Smooth muscle cell (in vitro differentiated cells): Measurements from ENCODE around the gene STAG1. TPM values are rescaled to one million over a fixed set of nuclear protein-coding genes. Genes with fewer than 3 reads are reported as not detected.

Experiments
- DNase-seq: peaks from one replicate; lab custom pipeline; 2025; ENCODE audit not compliant: unreplicated experiment; lab: John Stamatoyannopoulos, UW
- H2AFZ ChIP-seq: fragments of 200-600 bp; sonication (generic); 2 replicates; pipeline ENCODE4 v1.6.0; 2016; ENCODE audit warnings: antibody characterized with exemption, low read depth, mild to moderate bottlenecking
- H3F3A ChIP-seq: fragments of 200-600 bp; sonication (generic); 2 replicates; pipeline ENCODE4 v1.6.0; 2017; ENCODE audit warnings: antibody characterized with exemption, low read depth
- H3K27ac ChIP-seq: fragments of 200-600 bp; sonication (generic); 2 replicates; pipeline ENCODE4 v1.5.1; 2016; ENCODE audit warnings: low read depth, mild to moderate bottlenecking
- H3K27me3 ChIP-seq: fragments of 200-600 bp; sonication (generic); 2 replicates; pipeline ENCODE4 v1.6.1; 2016; ENCODE audit warnings: low read depth, mild to moderate bottlenecking
- H3K36me3 ChIP-seq: fragments of 200-600 bp; sonication (generic); 2 replicates; pipeline ENCODE4 v1.5.1; 2016; ENCODE audit warnings: low read depth
- H3K4me1 ChIP-seq: fragments of 200-600 bp; sonication (generic); 2 replicates; pipeline ENCODE4 v1.5.1; 2016; ENCODE audit warnings: low read depth
- H3K4me2 ChIP-seq: fragments of 200-600 bp; sonication (generic); 2 replicates; pipeline ENCODE4 v1.6.0; 2016; ENCODE audit warnings: mild to moderate bottlenecking
- H3K4me3 ChIP-seq: fragments of 200-600 bp; sonication (generic); 2 replicates; pipeline ENCODE4 v1.5.1; 2016; ENCODE audit warnings: mild to moderate bottlenecking
- H3K79me2 ChIP-seq: fragments of 200-600 bp; sonication (generic); 2 replicates; pipeline ENCODE4 v1.6.0; 2016; ENCODE audit warnings: low read depth, mild to moderate bottlenecking
- H3K9ac ChIP-seq: fragments of 200-600 bp; sonication (generic); 2 replicates; pipeline ENCODE4 v1.6.0; 2016; ENCODE audit warnings: low read depth
- H3K9me3 ChIP-seq: fragments of 200-600 bp; sonication (generic); replicated peaks from 2 replicates; pipeline ENCODE4 v1.5.1; 2016; ENCODE audit warnings: low read depth
- H4K20me1 ChIP-seq: fragments of 200-600 bp; sonication (generic); 2 replicates; pipeline ENCODE4 v1.6.0; 2016; ENCODE audit warnings: low read depth
- WGBS: methylation state at CpG from one replicate; pipeline ENCODE4 v1.1.7; 2016; ENCODE audit warnings: low lambda C conversion rate; 5-methylcytosine and 5-hydroxymethylcytosine counted together
- polyA plus RNA-seq: library from polyadenylated mRNA; unstranded; fragments of >200 nt; fragmentation: Nextera tagmentation; extraction: Ambion mirVana; gene quantifications from 2 replicates; pipeline ENCODE4 v1.2.1, GENCODE V29; 2016
- total RNA-seq: library from RNA; depleted of rRNA; stranded (reverse); fragments of >200 nt; gene quantifications from 2 replicates; pipeline ENCODE4 v1.2.3, GENCODE V29; 2014
- TF ChIP-seq, protein P1 (sequence below): fragments of 200-600 bp; sonication (generic); IDR thresholded peaks from 2 replicates; pipeline ENCODE4 v1.5.1; 2017; ENCODE audit warnings: borderline replicate concordance, mild to moderate bottlenecking, antibody characterized with exemption; ENCODE audit not compliant: insufficient read depth, poor library complexity, severe bottlenecking

The STAG1 gene
- total and polyA plus RNA-seq, 2 experiments from 2014 or later, result 14.6 to 29.5 TPM

- H3K9ac ChIP-seq, result no peak overlapping the region
- 83% methylated on average over 3 of the region's 3 CpGs for WGBS
- no peak overlapping the region for H3K4me3 ChIP-seq
- no peak for DNase-seq
- H3K79me2 ChIP-seq, result peaks cover 98% of the 10 kb centered on the region
- H3K36me3 ChIP-seq, result no peaks in the 10 kb centered on the region
- no peak overlapping the region for H2AFZ ChIP-seq
- no peaks in the 10 kb centered on the region for H3K9me3 ChIP-seq
- H3K27ac ChIP-seq, result no peak overlapping the region
- peaks cover 4% of the 10 kb centered on the region for H3K4me1 ChIP-seq
- no peaks in the 10 kb centered on the region for H3K27me3 ChIP-seq
- H3F3A ChIP-seq, result peaks cover under 1% of the 10 kb centered on the region
- H3K4me2 ChIP-seq, result no peak overlapping the region
- H4K20me1 ChIP-seq, result peaks cover 100% of the 10 kb centered on the region
- TF ChIP-seq, protein P1, sequence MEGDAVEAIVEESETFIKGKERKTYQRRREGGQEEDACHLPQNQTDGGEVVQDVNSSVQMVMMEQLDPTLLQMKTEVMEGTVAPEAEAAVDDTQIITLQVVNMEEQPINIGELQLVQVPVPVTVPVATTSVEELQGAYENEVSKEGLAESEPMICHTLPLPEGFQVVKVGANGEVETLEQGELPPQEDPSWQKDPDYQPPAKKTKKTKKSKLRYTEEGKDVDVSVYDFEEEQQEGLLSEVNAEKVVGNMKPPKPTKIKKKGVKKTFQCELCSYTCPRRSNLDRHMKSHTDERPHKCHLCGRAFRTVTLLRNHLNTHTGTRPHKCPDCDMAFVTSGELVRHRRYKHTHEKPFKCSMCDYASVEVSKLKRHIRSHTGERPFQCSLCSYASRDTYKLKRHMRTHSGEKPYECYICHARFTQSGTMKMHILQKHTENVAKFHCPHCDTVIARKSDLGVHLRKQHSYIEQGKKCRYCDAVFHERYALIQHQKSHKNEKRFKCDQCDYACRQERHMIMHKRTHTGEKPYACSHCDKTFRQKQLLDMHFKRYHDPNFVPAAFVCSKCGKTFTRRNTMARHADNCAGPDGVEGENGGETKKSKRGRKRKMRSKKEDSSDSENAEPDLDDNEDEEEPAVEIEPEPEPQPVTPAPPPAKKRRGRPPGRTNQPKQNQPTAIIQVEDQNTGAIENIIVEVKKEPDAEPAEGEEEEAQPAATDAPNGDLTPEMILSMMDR, result no peak
Observed at GRCh38 chr3:136734382-136735070, 17.7 kb downstream of the STAG1 start.

- peaks cover 16% of the 10 kb centered on the region for H3K4me1 ChIP-seq
- TF ChIP-seq, protein P1, result no peak
- 98% methylated on average over 5 of the region's 5 CpGs for WGBS
- peaks cover 10% of the 10 kb centered on the region for H3F3A ChIP-seq
- peaks cover 100% of the 10 kb centered on the region for H4K20me1 ChIP-seq
- no peak overlapping the region for H2AFZ ChIP-seq
- no peak overlapping the region for H3K4me3 ChIP-seq
- H3K27me3 ChIP-seq, result no peaks in the 10 kb centered on the region
- no peak overlapping the region for H3K4me2 ChIP-seq
- no peaks in the 10 kb centered on the region for H3K9me3 ChIP-seq
- H3K27ac ChIP-seq, result no peak overlapping the region
- H3K79me2 ChIP-seq, result peaks cover 95% of the 10 kb centered on the region
- H3K9ac ChIP-seq, result no peak overlapping the region
- no peaks in the 10 kb centered on the region for H3K36me3 ChIP-seq
- no peak for DNase-seq
Observed at GRCh38 chr3:136733317-136733833, 18.8 kb downstream of the STAG1 start.

DNA sequence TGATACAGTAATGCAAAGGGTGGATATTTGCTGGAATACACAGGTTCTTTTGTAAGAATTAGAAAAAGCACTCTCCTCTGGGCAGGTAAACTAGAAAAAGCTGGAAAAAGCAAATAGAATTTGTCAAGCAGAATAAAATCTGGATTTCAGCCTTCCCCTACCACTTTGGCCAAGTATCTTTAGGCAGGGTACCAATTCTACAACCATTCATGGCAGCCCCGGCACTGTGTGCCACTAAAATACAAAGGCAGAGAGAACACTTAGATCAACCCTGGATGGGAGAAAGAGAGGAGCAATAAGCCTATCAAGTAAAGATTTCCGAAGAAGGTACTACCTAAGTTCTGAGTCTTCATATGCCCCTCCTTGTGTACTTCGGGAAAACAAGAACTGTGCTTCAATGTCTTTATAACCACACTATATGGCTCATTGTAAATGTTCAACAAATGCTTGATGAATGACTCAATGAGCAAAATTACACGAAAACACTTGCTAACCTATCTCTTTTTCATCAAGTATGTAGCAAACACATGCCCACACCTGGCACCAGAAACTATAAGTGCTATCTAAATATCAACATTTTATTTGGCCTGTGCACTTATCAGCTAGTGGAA, 20.8 kb downstream of the STAG1 start:
- H3K36me3 ChIP-seq, result no peaks in the 10 kb centered on the region
- H3K4me1 ChIP-seq, result peaks cover 18% of the 10 kb centered on the region
- no peak overlapping the region for H3K9ac ChIP-seq
- no peaks in the 10 kb centered on the region for H3K9me3 ChIP-seq
- no peak for DNase-seq
- 95% methylated on average over 4 of the region's 4 CpGs for WGBS
- TF ChIP-seq, protein P1, result no peak
- no peak overlapping the region for H3K4me3 ChIP-seq
- H4K20me1 ChIP-seq, result peaks cover 100% of the 10 kb centered on the region
- peaks cover 10% of the 10 kb centered on the region for H3F3A ChIP-seq
- no peak overlapping the region for H2AFZ ChIP-seq
- H3K4me2 ChIP-seq, result no peak overlapping the region
- no peak overlapping the region for H3K27ac ChIP-seq
- H3K27me3 ChIP-seq, result no peaks in the 10 kb centered on the region
- peaks cover 97% of the 10 kb centered on the region for H3K79me2 ChIP-seq
